ENCODE results near the gene CLEC16A.

The CLEC16A gene, protein sequence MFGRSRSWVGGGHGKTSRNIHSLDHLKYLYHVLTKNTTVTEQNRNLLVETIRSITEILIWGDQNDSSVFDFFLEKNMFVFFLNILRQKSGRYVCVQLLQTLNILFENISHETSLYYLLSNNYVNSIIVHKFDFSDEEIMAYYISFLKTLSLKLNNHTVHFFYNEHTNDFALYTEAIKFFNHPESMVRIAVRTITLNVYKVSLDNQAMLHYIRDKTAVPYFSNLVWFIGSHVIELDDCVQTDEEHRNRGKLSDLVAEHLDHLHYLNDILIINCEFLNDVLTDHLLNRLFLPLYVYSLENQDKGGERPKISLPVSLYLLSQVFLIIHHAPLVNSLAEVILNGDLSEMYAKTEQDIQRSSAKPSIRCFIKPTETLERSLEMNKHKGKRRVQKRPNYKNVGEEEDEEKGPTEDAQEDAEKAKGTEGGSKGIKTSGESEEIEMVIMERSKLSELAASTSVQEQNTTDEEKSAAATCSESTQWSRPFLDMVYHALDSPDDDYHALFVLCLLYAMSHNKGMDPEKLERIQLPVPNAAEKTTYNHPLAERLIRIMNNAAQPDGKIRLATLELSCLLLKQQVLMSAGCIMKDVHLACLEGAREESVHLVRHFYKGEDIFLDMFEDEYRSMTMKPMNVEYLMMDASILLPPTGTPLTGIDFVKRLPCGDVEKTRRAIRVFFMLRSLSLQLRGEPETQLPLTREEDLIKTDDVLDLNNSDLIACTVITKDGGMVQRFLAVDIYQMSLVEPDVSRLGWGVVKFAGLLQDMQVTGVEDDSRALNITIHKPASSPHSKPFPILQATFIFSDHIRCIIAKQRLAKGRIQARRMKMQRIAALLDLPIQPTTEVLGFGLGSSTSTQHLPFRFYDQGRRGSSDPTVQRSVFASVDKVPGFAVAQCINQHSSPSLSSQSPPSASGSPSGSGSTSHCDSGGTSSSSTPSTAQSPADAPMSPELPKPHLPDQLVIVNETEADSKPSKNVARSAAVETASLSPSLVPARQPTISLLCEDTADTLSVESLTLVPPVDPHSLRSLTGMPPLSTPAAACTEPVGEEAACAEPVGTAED

DNA sequence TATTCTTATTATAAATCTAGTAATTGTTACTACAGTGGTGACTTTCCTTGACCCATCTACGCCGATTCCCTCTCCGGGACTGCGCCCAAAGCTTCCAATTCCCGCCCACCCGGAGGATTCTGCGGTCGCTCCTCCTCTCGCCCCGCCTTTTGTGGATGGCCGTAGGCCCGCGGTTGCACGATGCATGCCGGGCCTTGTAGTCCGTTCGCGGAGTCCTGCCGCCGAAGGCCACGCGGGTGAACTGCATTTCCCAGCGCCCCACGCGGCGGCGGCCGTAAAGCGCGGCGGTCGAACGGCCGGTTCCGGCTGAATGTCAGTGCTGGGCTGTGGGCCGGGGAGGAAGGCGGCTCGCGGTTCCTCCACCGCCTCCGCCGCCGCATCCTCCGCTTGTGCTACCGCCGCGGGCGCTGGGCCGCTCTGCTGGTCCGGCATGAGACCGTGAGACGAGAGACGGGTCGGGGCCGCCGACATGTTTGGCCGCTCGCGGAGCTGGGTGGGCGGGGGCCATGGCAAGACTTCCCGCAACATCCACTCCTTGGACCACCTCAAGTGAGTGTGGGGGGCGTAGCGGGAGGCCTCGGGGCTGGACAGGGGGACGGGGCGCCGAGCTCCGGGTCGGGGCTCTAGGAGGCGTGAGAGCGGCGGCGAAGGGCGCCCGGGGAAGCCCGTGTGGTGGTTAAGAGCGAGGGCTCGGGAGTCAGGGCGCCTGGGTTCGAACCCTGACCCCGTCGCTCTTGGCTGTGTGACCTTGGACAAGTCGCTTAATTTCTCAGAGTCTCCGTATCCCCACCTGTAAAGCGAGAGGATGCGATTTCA lies at the start of gene CLEC16A:
Gene CLEC16A, plus strand, starts transcription at position 316 of the 816 bp plus-strand sequence. Its CDS starts 154 bp downstream, at position 470.
- peak; percentile 94 for DNase-seq

DNA sequence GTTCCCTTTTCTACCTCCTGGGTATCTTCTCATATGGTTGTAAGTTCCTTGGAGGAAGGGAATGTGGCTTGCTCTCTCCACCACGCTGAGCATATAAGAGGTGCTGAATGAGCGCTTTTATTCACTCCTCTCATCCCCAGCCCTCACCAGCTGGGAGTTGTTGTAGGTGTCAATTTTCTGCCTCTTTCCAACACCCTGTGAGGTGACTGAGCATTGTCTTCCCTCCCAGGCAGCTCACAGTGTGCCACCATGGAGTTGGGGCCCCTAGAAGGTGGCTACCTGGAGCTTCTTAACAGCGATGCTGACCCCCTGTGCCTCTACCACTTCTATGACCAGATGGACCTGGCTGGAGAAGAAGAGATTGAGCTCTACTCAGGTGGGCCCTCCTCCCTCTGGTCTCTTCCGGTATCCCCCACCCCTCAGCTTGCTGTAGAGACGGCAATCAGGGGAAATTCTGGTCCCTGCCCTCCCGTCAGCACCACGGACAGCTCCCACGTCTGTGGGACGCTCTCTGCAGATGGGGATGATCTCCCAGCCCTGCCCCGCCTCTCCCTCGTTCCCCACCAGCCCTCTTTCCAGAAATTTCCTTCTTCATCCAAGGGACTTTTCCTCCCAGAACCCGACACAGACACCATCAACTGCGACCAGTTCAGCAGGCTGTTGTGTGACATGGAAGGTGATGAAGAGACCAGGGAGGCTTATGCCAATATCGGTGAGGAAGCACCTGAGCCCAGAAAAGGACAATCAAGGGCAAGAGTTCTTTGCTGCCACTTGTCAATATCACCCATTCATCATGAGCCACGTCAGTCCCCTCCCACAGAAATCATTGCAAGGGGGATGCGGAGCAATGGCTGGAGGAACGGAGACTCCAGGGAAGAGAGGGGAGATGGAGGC lies 49.1 kb upstream of the CLEC16A start:
- DNase-seq: no peak

DNA sequence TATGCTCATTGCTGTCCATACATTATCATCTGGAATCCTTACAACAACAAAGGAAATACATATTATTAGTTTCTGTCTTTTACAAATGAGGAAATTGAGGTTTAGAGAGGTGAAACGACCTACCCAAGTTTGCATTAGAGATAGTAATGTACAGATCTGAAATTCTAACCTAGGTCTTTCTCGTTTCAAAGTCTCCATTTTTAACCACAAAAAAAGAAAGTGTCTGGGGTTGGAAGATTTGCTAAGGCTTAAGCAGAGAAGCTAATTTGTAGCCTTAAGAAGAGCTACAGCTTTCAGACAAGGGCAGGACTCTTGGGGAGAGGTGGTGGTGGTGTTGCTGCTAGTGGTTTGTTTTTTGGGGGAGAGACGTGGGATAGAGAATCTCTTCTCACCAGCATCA lies 48.2 kb upstream of the CLEC16A start:
- DNase-seq: no peak

DNA sequence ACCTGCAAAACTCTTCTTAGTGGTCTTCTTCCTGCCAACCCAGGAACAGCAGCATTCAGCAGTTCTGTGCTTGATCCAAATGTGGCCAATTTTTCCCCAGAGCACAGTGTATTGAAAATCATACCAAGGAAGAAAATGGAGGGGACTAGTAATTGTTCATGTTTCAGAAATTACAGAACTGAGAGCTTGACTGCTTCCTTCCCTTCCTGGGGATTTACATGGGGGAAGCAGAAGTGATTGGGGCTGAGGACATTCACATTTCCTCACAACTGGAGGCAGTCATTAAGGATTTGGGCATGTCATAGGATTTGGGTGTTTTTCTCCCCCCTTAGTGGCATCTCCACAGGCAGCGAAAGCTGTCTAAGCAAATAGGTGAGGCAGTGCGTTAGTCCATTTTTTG lies 47.6 kb upstream of the CLEC16A start:
- no peak for DNase-seq

DNA sequence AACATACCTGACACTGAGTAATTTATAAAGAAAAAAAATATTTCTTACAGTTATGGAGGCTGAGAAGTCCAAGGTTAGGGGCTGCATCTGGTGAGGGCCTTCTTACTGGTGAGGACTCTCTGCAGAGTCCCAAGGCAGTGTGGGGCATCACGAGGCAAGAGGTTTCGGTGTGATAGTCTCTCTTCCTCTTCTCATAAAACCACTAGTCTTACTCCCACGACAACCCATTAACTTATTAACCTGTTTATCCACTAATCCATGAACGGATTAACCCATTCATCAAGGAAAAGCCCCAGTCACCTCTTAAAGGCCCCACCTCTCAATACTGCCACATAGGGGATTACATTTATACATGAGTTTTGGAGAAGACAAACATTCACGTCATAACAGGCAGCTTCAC lies 47.2 kb upstream of the CLEC16A start:
- no peak for DNase-seq

DNA sequence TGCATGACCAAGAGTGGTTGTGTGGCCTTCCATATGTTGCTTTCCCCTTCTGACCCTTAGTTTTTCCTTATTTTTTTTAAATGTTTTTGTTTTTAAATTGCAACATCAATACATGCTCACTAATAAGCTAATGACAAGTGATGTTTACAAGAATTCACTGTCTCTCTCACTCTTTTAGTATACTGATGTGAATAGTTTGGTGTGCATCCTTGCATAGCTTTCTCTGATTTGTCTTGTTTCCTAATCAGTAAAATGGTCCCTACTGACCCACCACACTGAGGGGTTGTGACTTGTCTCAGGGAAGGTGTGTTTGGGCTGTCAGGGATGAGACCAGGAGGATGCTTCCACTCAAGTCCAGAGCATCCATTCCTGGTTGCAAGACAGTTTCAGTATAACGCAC lies 41.4 kb upstream of the CLEC16A start:
- no peak for DNase-seq

DNA sequence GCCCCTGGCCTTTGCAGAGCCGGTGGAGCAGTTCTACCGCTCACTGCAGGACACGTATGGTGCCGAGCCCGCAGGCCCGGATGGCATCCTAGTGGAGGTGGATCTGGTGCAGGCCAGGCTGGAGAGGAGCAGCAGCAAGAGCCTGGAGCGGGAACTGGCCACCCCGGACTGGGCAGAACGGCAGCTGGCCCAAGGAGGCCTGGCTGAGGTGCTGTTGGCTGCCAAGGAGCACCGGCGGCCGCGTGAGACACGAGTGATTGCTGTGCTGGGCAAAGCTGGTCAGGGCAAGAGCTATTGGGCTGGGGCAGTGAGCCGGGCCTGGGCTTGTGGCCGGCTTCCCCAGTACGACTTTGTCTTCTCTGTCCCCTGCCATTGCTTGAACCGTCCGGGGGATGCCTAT lies 37.9 kb upstream of the CLEC16A start:
- no peak for DNase-seq

DNA sequence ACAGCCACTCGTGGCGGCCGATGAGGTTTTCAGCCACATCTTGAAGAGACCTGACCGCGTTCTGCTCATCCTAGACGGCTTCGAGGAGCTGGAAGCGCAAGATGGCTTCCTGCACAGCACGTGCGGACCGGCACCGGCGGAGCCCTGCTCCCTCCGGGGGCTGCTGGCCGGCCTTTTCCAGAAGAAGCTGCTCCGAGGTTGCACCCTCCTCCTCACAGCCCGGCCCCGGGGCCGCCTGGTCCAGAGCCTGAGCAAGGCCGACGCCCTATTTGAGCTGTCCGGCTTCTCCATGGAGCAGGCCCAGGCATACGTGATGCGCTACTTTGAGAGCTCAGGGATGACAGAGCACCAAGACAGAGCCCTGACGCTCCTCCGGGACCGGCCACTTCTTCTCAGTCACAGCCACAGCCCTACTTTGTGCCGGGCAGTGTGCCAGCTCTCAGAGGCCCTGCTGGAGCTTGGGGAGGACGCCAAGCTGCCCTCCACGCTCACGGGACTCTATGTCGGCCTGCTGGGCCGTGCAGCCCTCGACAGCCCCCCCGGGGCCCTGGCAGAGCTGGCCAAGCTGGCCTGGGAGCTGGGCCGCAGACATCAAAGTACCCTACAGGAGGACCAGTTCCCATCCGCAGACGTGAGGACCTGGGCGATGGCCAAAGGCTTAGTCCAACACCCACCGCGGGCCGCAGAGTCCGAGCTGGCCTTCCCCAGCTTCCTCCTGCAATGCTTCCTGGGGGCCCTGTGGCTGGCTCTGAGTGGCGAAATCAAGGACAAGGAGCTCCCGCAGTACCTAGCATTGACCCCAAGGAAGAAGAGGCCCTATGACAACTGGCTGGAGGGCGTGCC lies 37.2 kb upstream of the CLEC16A start:
- DNase-seq: no peak

DNA sequence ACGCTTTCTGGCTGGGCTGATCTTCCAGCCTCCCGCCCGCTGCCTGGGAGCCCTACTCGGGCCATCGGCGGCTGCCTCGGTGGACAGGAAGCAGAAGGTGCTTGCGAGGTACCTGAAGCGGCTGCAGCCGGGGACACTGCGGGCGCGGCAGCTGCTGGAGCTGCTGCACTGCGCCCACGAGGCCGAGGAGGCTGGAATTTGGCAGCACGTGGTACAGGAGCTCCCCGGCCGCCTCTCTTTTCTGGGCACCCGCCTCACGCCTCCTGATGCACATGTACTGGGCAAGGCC lies 36.7 kb upstream of the CLEC16A start:
- DNase-seq: no peak

DNA sequence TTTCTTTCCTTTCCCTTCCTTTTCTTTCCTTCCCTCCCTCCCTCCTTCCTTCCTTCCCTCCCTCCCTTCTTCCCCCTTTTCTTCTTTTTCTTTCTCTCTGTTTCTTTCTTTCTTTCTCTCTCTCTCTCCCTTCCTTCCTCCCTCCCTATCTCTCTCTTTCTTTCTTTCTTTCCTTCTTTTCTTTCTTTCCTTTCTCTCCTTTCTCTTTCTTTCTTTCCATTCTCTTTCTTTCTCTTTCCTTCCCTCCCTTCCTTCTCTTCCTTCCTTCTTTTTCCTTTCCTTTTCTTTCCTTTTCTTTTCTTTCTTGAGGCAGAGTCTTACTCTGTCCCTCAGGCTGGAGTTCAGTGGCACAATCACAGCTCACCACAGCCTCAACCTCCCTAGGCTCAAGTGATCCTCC lies 33.1 kb upstream of the CLEC16A start:
- DNase-seq: no peak

DNA sequence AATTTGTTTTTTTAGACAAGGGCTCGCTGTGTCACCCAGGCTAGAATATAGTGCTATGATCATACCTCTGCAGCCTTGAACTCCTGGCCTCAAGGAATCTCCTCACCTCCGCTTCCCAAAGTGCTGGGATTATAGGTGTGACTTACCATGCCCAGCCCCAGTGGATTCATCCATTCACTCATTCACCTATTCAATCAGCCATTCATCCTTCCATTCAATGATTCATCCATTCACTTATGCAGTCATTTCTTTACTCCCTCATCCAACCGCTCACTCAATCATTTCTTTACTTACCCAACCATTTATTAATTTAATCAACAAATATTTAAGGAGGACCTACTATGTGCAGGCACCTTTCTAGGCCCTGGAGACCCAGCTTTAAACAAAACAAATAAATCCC lies 27.8 kb upstream of the CLEC16A start:
- no peak for DNase-seq

DNA sequence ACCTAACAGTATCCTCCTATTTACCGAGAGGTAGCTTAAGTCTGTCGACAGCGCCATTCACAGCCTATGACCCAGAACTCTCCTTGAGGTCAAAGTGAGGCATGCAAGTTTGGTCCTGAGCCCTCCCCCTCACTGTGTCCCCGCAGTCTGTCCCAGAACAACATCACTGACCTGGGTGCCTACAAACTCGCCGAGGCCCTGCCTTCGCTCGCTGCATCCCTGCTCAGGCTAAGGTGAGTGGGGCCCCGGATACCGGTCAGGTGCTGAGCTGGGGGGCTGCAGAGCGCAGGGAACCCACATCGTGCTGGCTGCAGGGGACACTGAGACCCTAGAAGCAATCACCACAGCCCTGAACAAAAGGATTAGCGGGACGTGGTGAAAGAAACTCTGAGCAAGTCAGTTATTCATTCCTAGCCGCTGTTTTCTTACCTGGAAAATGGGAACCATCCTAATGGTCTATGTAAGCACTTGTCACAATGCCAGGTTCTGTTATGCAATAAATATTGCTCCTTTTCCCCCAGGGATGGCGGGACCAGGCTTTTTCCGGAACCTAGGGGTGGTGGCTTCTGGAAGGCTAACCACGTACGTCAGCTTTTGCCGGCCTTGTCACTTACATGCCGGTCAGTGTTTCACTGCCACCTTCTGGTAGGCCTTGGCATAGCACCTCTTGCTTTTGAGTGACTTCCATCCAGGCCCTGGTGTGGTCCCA lies 25.9 kb upstream of the CLEC16A start:
- peak; percentile 57 for DNase-seq

DNA sequence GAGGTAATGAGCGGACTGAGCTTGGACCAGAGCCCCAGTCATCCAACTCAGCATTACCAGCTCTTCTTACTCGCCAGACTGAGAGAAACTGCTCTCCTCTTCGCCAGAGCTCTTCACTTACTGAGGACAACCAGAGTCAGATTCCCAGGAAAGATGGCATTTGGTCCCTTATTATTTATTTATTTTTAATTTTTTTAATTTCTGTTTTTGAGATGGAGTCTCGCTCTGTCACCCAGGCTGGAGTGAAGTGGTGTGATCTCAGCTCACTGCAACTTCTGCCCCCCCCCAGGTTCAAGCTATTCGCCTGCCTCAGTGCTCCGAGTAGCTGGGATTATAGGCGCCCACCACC lies 25.4 kb upstream of the CLEC16A start:
- no peak for DNase-seq

DNA sequence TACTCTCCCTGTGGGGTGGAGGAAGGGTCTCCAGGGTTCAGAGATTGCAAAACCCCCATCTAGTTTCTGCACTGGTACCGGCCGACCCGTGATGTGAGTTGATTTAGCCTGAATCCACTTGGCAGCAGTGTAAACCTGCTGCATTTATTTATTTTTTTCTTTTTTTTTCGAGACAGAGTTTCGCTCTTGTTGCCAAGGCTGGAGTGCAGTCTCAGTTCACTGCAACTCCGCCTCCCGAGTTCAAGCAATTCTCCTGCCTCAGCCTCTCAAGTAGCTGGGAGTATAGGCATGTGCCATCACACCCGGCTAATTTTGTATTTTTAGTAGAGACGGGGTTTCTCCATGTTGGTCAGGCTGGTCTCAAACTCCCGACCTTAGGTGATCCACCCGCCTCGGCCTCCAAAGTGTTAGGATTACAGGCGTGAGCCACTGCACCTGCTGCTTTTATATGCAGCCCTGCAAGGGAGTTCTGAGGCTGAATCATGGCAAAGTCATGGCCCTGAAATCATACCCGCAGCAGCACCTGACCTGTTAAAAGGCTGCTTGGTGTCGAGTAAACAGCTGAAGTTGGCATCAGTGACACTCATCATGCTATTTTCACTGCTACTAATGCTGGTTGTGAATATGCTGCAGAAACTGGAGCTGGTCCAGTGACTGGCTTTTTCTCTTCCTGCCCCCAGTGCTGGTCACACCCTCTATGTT lies 23.5 kb upstream of the CLEC16A start:
- DNase-seq: no peak

DNA sequence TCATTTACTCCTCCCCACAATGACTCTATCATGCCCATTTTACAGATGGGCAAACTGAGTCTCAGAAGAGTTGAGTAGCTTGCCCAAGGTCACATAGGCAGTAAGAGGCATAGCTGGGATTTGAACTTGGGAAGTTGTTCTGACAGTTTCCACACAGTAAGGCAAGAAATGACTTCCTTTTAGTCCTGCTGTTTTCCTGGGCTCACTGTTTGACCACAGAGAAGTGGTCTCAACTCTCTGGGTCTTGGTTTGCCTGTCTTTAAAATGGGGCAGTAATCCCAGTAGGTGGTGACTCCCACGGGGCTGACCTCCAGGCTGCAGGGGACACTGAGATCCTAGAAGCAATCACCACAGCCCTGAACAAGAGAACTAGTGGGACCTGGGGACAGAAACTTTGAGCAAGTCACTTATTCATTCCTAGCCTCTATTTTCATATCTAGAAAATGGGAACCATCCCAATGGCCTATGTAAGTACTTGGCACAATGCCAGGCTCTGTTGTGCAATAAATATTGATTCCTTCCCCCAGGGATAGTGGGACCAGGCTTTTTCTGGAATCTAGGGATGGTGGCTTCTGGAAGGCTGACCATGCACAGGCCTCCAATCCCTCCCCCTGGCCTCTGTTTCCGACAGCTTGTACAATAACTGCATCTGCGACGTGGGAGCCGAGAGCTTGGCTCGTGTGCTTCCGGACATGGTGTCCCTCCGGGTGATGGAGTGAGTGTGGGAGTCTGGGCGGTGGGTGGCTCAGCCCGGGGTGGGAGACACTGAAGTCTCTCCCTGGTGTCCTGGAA lies 22.6 kb upstream of the CLEC16A start:
- no peak for DNase-seq

DNA sequence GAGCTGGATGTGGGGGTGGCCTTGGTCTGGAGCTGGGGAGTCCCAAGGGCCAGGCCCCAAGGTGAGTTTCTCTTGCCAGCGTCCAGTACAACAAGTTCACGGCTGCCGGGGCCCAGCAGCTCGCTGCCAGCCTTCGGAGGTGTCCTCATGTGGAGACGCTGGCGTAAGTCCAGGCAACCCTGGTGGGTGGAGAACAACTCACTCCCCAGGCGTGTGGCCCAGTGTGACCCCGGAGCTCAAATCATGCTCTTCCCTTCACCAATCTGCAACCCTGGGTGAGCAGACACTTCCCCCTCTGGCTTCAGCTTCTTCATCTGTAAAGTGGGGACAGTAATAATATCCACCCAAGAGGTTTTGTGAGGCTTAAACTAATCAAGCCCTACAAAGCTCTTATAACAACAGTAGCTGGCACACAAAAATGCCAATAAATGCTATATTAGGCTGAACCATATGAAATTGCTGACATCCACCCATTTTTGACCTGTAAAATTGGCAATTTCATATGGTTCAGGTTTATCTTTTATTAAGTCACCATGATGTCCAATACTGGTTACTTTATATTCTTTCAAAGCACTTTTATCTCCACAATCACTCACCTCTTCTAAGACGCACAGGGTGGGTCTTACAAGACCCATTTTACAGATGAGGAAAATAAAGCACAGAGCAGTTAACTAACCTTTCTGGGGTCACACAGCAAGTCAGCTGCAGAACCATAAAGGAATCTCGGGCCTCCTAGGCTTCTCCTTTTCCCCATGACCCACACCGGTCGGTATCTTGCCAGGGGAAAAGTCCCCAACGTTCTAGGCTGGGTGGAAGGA lies 21.8 kb upstream of the CLEC16A start:
- no peak for DNase-seq

DNA sequence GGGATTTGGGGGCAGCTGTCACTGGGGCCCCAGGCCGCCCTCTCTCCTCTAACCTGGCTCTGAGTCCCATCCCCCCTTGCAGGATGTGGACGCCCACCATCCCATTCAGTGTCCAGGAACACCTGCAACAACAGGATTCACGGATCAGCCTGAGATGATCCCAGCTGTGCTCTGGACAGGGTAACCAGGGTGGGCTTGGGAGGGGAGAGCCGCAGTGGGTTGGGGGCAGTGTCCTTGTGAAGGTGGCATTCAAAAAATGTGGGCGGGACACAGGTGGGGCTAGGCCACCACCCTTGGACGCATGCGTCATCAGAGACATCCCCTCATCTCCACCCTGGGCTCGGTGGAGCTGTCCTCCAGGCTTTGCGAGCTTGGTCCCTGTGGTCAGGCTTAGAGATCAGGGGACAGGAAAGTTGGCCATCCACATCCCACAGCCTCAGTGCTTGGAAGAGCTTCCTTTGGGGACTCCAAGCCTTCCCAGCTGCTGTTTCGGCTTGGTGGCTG lies 21.2 kb upstream of the CLEC16A start:
- DNase-seq: no peak

Measured in activated CD4-positive, alpha-beta T cell treated with anti-CD3 and anti-CD28 coated beads for 1 hour (primary cell).